Measurements from ENCODE around the gene ZC2HC1C. TPM values are rescaled to one million over a fixed set of nuclear protein-coding genes. Genes with fewer than 3 reads are reported as not detected.

ZC2HC1C gene
- total RNA-seq, 1 experiment from 2014 or later: 5.2 TPM

DNA sequence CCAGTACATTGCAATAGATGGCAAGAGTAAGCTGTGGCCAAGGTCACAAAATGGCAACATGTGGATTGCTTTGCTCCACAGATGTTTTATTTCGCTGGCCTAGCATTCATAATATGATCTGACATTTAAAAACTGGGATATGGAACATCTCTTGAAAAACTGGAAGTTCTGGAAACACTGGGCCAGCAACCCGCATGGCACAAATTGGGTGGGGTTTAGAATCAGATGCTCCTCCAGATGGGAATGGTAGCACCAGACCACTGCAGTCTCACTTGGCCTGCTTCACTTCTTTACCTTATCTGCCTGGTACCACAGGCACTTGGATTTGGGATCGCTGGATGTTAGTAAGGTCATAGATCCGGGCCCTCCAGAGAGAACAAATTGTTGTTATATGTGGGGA, 10.1 kb downstream of the ZC2HC1C start:
- Histone ChIP-seq H3K27me3 (ENCODE audit: control insufficient read depth, insufficient read depth, low read length) (no peaks in the 10 kb centered on the region), H3K9me3 (ENCODE audit: control insufficient read depth, insufficient read depth, low read depth, low read length) (no peaks in the 10 kb centered on the region), H3K4me3 (ENCODE audit: low read depth in 2 of 2, low read length in 2 of 2) (no peak overlapping the region), H3K4me1 (ENCODE audit: control insufficient read depth, insufficient read depth, low read length) (no peaks in the 10 kb centered on the region), H3K27ac (ENCODE audit: low read length) (no peak overlapping the region), H3K36me3 (ENCODE audit: control insufficient read depth, insufficient read depth, low read length) (no peaks in the 10 kb centered on the region)
- DNase-seq (ENCODE audit: low read depth, low spot score): no peak
- in situ Hi-C loops (cut with HindIII; ENCODE audit: low pct_unique_long_range_greater_than_20kb, low sequenced_read_pairs): no loop called here
- POLR2A ChIA-PET: interaction anchor here (0.5 to 0.6 kb wide), 2 partner anchors 64 to 502 kb away, joined by 5 to 14 read pairs; no protein-coding TSS in a partner anchor
- ATAC-seq: no peak
- CTCF ChIA-PET: no interaction called here
- BruUV-seq (replicated peaks): no TSS peak
- TF ChIP-seq TCF7L2 (IDR thresholded peaks at IDR 0.05; ENCODE audit: low read depth, low read length): no peak
- TF ChIP-seq, protein P1, sequence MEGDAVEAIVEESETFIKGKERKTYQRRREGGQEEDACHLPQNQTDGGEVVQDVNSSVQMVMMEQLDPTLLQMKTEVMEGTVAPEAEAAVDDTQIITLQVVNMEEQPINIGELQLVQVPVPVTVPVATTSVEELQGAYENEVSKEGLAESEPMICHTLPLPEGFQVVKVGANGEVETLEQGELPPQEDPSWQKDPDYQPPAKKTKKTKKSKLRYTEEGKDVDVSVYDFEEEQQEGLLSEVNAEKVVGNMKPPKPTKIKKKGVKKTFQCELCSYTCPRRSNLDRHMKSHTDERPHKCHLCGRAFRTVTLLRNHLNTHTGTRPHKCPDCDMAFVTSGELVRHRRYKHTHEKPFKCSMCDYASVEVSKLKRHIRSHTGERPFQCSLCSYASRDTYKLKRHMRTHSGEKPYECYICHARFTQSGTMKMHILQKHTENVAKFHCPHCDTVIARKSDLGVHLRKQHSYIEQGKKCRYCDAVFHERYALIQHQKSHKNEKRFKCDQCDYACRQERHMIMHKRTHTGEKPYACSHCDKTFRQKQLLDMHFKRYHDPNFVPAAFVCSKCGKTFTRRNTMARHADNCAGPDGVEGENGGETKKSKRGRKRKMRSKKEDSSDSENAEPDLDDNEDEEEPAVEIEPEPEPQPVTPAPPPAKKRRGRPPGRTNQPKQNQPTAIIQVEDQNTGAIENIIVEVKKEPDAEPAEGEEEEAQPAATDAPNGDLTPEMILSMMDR (IDR thresholded peaks at IDR 0.05): no peak
- TF ChIP-seq, protein P2, sequence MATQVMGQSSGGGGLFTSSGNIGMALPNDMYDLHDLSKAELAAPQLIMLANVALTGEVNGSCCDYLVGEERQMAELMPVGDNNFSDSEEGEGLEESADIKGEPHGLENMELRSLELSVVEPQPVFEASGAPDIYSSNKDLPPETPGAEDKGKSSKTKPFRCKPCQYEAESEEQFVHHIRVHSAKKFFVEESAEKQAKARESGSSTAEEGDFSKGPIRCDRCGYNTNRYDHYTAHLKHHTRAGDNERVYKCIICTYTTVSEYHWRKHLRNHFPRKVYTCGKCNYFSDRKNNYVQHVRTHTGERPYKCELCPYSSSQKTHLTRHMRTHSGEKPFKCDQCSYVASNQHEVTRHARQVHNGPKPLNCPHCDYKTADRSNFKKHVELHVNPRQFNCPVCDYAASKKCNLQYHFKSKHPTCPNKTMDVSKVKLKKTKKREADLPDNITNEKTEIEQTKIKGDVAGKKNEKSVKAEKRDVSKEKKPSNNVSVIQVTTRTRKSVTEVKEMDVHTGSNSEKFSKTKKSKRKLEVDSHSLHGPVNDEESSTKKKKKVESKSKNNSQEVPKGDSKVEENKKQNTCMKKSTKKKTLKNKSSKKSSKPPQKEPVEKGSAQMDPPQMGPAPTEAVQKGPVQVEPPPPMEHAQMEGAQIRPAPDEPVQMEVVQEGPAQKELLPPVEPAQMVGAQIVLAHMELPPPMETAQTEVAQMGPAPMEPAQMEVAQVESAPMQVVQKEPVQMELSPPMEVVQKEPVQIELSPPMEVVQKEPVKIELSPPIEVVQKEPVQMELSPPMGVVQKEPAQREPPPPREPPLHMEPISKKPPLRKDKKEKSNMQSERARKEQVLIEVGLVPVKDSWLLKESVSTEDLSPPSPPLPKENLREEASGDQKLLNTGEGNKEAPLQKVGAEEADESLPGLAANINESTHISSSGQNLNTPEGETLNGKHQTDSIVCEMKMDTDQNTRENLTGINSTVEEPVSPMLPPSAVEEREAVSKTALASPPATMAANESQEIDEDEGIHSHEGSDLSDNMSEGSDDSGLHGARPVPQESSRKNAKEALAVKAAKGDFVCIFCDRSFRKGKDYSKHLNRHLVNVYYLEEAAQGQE (IDR thresholded peaks at IDR 0.05; ENCODE audit: insufficient read depth in 1 of 2, low read depth in 2 of 2, low read length in 1 of 2): no peak
- intact Hi-C loops (cut with micrococcal nuclease; ENCODE audit: unreplicated experiment): no loop called here

DNA sequence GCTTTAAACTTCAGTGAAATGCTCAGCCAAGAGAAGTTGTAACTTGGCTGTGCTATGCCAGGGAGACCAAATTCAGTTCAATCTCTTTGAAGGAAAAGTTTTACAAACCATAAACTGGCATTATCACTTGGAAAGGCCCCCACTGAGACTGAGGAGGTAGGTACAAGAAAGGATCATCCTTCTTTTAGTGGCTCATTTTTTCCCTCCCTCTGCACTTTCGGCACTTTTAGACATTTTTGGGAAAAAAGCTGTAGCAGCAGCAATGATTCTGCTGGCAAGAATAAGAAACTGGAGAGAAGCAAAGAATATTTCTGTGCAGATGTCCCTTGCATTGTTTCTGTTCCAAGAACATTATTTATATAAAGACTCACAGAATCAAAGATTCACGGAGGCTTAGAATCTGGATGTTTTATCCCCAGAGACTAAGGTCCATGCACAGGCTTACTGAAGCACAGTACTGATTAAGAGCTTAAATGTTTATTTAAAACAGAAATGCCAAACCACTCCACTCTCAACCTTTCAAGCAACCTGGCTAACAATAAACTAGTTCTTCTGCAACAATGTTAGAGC, 12.3 kb downstream of the ZC2HC1C start:
- ChIA-PET POLR2A (interaction anchor here (0.6 kb wide), 1 partner anchor 39 kb away, joined by 4 read pairs; no protein-coding TSS in a partner anchor), CTCF (interaction anchor here (0.6 kb wide), 1 partner anchor 18 kb away, joined by 5 read pairs; no protein-coding TSS in a partner anchor)
- Histone ChIP-seq H3K27ac (ENCODE audit: low read length) (no peak overlapping the region), H3K36me3 (ENCODE audit: control insufficient read depth, insufficient read depth, low read length) (no peaks in the 10 kb centered on the region), H3K4me3 (ENCODE audit: low read depth in 2 of 2, low read length in 2 of 2) (no peak overlapping the region), H3K4me1 (ENCODE audit: control insufficient read depth, insufficient read depth, low read length) (no peaks in the 10 kb centered on the region), H3K9me3 (ENCODE audit: control insufficient read depth, insufficient read depth, low read depth, low read length) (no peaks in the 10 kb centered on the region), H3K27me3 (ENCODE audit: control insufficient read depth, insufficient read depth, low read length) (no peaks in the 10 kb centered on the region)
- TF ChIP-seq POLR2AphosphoS5 (IDR thresholded peaks at IDR 0.05; ENCODE audit: low read depth, low read length) (no peak), TCF7L2 (IDR thresholded peaks at IDR 0.05; ENCODE audit: low read depth, low read length) (no peak), SIN3A (IDR thresholded peaks at IDR 0.05; ENCODE audit: borderline replicate concordance, insufficient read depth, low read depth, low read length) (no peak)
- TF ChIP-seq, protein P2 (IDR thresholded peaks at IDR 0.05; ENCODE audit: insufficient read depth in 1 of 2, low read depth in 2 of 2, low read length in 1 of 2): no peak
- TF ChIP-seq, protein P1 (IDR thresholded peaks at IDR 0.05): no peak
- ATAC-seq (no peak), DNase-seq (ENCODE audit: low read depth, low spot score) (no peak)
- in situ Hi-C loops (cut with HindIII; ENCODE audit: low pct_unique_long_range_greater_than_20kb, low sequenced_read_pairs): no loop called here
- intact Hi-C loops (cut with micrococcal nuclease; ENCODE audit: unreplicated experiment): loop anchor here (10.0 kb wide), 1 partner anchor 137 kb away; no protein-coding TSS in a partner anchor
- BruUV-seq (replicated peaks): no TSS peak

Measured in Panc1 (cell line).